Measurements from ENCODE around the gene BRMS1.

Gene BRMS1

GRCh38 chr11:66302656-66303055 lies 42.2 kb downstream of the BRMS1 start:
- WGBS, 2 experiments: 90 to 93% methylated on average over 12 of the region's 12 CpGs
- Histone ChIP-seq H3K4me1 (ENCODE audit: control insufficient read depth, insufficient read depth, low read length) (peaks cover 4% of the 10 kb centered on the region), H3K9me3 (ENCODE audit: control insufficient read depth, low read length) (no peaks in the 10 kb centered on the region), H3K27ac (ENCODE audit: insufficient read depth, low read depth, low read length, poor library complexity, severe bottlenecking) (no peak overlapping the region), H3K4me3 (ENCODE audit: insufficient read depth, low read depth, low read length) (no peak overlapping the region), H3K36me3 (ENCODE audit: control insufficient read depth, insufficient read depth, low read length) (no peaks in the 10 kb centered on the region), H3K27me3 (ENCODE audit: control insufficient read depth, insufficient read depth, low read length, poor library complexity, severe bottlenecking) (no peaks in the 10 kb centered on the region)

GRCh38 chr11:66299186-66299585 lies 45.7 kb downstream of the BRMS1 start:
- Histone ChIP-seq H3K27me3 (ENCODE audit: control insufficient read depth, insufficient read depth, low read length, poor library complexity, severe bottlenecking) (peaks cover 2% of the 10 kb centered on the region), H3K36me3 (ENCODE audit: control insufficient read depth, insufficient read depth, low read length) (no peaks in the 10 kb centered on the region), H3K9me3 (ENCODE audit: control insufficient read depth, low read length) (no peaks in the 10 kb centered on the region), H3K27ac (ENCODE audit: insufficient read depth, low read depth, low read length, poor library complexity, severe bottlenecking) (no peak overlapping the region), H3K4me1 (ENCODE audit: control insufficient read depth, insufficient read depth, low read length) (peaks cover 10% of the 10 kb centered on the region), H3K4me3 (ENCODE audit: insufficient read depth, low read depth, low read length) (no peak overlapping the region)
- 89 to 95% methylated on average over 3 of the region's 3 CpGs for WGBS, 2 experiments

GRCh38 chr11:66297610-66298009 lies 47.3 kb downstream of the BRMS1 start:
- WGBS, 2 experiments: 28 to 33% methylated on average over 7 to 8 of the region's 8 CpGs
- Histone ChIP-seq H3K4me1 (ENCODE audit: control insufficient read depth, insufficient read depth, low read length) (peaks cover 10% of the 10 kb centered on the region), H3K27ac (ENCODE audit: insufficient read depth, low read depth, low read length, poor library complexity, severe bottlenecking) (no peak overlapping the region), H3K27me3 (ENCODE audit: control insufficient read depth, insufficient read depth, low read length, poor library complexity, severe bottlenecking) (peaks cover 18% of the 10 kb centered on the region), H3K4me3 (ENCODE audit: insufficient read depth, low read depth, low read length) (no peak overlapping the region), H3K9me3 (ENCODE audit: control insufficient read depth, low read length) (no peaks in the 10 kb centered on the region), H3K36me3 (ENCODE audit: control insufficient read depth, insufficient read depth, low read length) (no peaks in the 10 kb centered on the region)

GRCh38 chr11:66294626-66295620 lies 50.0 kb downstream of the BRMS1 start:
- Histone ChIP-seq H3K27me3 (ENCODE audit: control insufficient read depth, insufficient read depth, low read length, poor library complexity, severe bottlenecking) (peaks cover 45% of the 10 kb centered on the region), H3K36me3 (ENCODE audit: control insufficient read depth, insufficient read depth, low read length) (no peaks in the 10 kb centered on the region), H3K27ac (ENCODE audit: insufficient read depth, low read depth, low read length, poor library complexity, severe bottlenecking) (no peak overlapping the region), H3K4me3 (ENCODE audit: insufficient read depth, low read depth, low read length) (no peak overlapping the region), H3K9me3 (ENCODE audit: control insufficient read depth, low read length) (no peaks in the 10 kb centered on the region), H3K4me1 (ENCODE audit: control insufficient read depth, insufficient read depth, low read length) (peaks cover 18% of the 10 kb centered on the region)
- WGBS, 2 experiments: 95 to 96% methylated on average over 123 of the region's 123 CpGs

GRCh38 chr11:66293777-66294625 lies 50.9 kb downstream of the BRMS1 start:
- peaks cover 48% of the 10 kb centered on the region for H3K27me3 ChIP-seq (ENCODE audit: control insufficient read depth, insufficient read depth, low read length, poor library complexity, severe bottlenecking)
- 92% methylated on average over 30 of the region's 30 CpGs for WGBS, 2 experiments
- H3K27ac ChIP-seq (ENCODE audit: insufficient read depth, low read depth, low read length, poor library complexity, severe bottlenecking): no peak overlapping the region
- no peaks in the 10 kb centered on the region for H3K9me3 ChIP-seq (ENCODE audit: control insufficient read depth, low read length)
- H3K4me3 ChIP-seq (ENCODE audit: insufficient read depth, low read depth, low read length): no peak overlapping the region
- H3K36me3 ChIP-seq (ENCODE audit: control insufficient read depth, insufficient read depth, low read length): no peaks in the 10 kb centered on the region
- H3K4me1 ChIP-seq (ENCODE audit: control insufficient read depth, insufficient read depth, low read length): peaks cover 22% of the 10 kb centered on the region

GRCh38 chr11:66293352-66293751 lies 51.6 kb downstream of the BRMS1 start:
- peaks cover 48% of the 10 kb centered on the region for H3K27me3 ChIP-seq (ENCODE audit: control insufficient read depth, insufficient read depth, low read length, poor library complexity, severe bottlenecking)
- no peak overlapping the region for H3K27ac ChIP-seq (ENCODE audit: insufficient read depth, low read depth, low read length, poor library complexity, severe bottlenecking)
- 78 to 94% methylated on average over 4 of the region's 4 CpGs for WGBS, 2 experiments
- no peak overlapping the region for H3K4me3 ChIP-seq (ENCODE audit: insufficient read depth, low read depth, low read length)
- no peaks in the 10 kb centered on the region for H3K9me3 ChIP-seq (ENCODE audit: control insufficient read depth, low read length)
- H3K36me3 ChIP-seq (ENCODE audit: control insufficient read depth, insufficient read depth, low read length): no peaks in the 10 kb centered on the region
- H3K4me1 ChIP-seq (ENCODE audit: control insufficient read depth, insufficient read depth, low read length): peaks cover 22% of the 10 kb centered on the region

- Histone ChIP-seq H3K36me3 (ENCODE audit: control insufficient read depth, insufficient read depth, low read length) (no peaks in the 10 kb centered on the region), H3K9me3 (ENCODE audit: control insufficient read depth, low read length) (no peaks in the 10 kb centered on the region), H3K27me3 (ENCODE audit: control insufficient read depth, insufficient read depth, low read length, poor library complexity, severe bottlenecking) (peaks cover 48% of the 10 kb centered on the region), H3K4me1 (ENCODE audit: control insufficient read depth, insufficient read depth, low read length) (peaks cover 19% of the 10 kb centered on the region), H3K27ac (ENCODE audit: insufficient read depth, low read depth, low read length, poor library complexity, severe bottlenecking) (no peak overlapping the region), H3K4me3 (ENCODE audit: insufficient read depth, low read depth, low read length) (peak overlapping the region; percentile 35)
- 73 to 74% methylated on average over 17 of the region's 17 CpGs for WGBS, 2 experiments
Measured at GRCh38 chr11:66292543-66293332, 52.2 kb downstream of the BRMS1 start.

GRCh38 chr11:66291706-66292542 lies 53.0 kb downstream of the BRMS1 start, which contains the start of gene TMEM151A:
TSS of gene TMEM151A (plus strand) at chr11:66291894. CDS start at chr11:66292014, 120 bp downstream.
- Histone ChIP-seq H3K36me3 (ENCODE audit: control insufficient read depth, insufficient read depth, low read length) (no peaks in the 10 kb centered on the region), H3K27ac (ENCODE audit: insufficient read depth, low read depth, low read length, poor library complexity, severe bottlenecking) (no peak within 1 kb of the TSS), H3K4me1 (ENCODE audit: control insufficient read depth, insufficient read depth, low read length) (peaks cover 12% of the 10 kb centered on the region), H3K4me3 (ENCODE audit: insufficient read depth, low read depth, low read length) (peak within 1 kb of the TSS; percentile 35), H3K9me3 (ENCODE audit: control insufficient read depth, low read length) (no peaks in the 10 kb centered on the region), H3K27me3 (ENCODE audit: control insufficient read depth, insufficient read depth, low read length, poor library complexity, severe bottlenecking) (peaks cover 48% of the 10 kb centered on the region)
- WGBS, 2 experiments: 2 to 3% methylated on average over 95 of the region's 95 CpGs

- WGBS, 2 experiments: 18 to 20% methylated on average over 16 of the region's 16 CpGs
- Histone ChIP-seq H3K27me3 (ENCODE audit: control insufficient read depth, insufficient read depth, low read length, poor library complexity, severe bottlenecking) (peaks cover 48% of the 10 kb centered on the region), H3K36me3 (ENCODE audit: control insufficient read depth, insufficient read depth, low read length) (no peaks in the 10 kb centered on the region), H3K27ac (ENCODE audit: insufficient read depth, low read depth, low read length, poor library complexity, severe bottlenecking) (no peak overlapping the region), H3K9me3 (ENCODE audit: control insufficient read depth, low read length) (no peaks in the 10 kb centered on the region), H3K4me3 (ENCODE audit: insufficient read depth, low read depth, low read length) (no peak overlapping the region), H3K4me1 (ENCODE audit: control insufficient read depth, insufficient read depth, low read length) (peaks cover 12% of the 10 kb centered on the region)
Measured at GRCh38 chr11:66291303-66291705, 53.6 kb downstream of the BRMS1 start.
